ENCODE data around the gene DDAH1.
A peak's percentile ranks its signal among the peaks of the same experiment; 100 is the strongest.

Gene DDAH1

DNA sequence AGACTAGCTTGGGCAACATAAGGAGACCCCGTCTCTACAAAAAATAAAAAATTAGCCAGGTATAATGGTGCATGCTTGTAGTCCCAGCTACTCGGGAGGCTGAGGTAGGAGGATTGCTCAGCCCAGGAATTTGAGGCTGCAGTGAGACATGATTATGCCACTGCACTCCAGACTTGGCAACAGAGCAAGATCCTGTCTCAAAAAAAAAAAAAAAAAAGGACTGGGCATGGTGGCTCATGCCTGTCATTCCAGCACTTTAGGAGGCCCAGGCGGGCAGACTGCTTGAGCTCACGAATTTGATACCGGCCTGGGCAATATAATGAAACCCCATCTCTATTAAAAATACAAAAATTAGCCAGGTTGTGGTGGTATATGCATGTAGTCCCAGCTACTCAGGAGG, 141.2 kb downstream of the DDAH1 start:
- no peak for DNase-seq

DNA sequence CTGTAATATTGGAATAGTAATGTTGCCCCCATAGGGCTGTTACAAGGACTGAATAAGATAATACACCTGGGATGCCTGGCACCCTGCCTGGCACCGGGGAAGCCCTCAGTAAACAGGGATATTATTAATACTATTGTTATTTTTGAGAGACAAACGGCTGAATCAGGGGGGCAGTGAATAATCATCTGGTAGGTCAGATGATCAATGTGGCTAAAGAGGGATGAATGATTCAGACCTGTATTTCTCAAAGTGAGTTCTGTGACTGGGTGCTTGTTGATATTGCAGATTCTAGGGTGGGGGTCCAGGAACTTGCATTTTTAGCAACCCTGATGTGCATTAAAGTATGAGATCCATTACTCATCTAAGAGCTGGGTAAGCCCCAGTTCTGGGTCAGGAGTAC, 142.3 kb downstream of the DDAH1 start:
- DNase-seq, result no peak

GRCh38 chr1:85321237-85321964, 143.6 kb downstream of the DDAH1 start:
- DNase-seq, result no peak

GRCh38 chr1:85320371-85321131, 144.4 kb downstream of the DDAH1 start:
- no peak for DNase-seq

- DNase-seq, result no peak
Observed at GRCh38 chr1:85319931-85320330, 145.0 kb downstream of the DDAH1 start.

GRCh38 chr1:85319491-85319890, 145.5 kb downstream of the DDAH1 start:
- no peak for DNase-seq

DNA sequence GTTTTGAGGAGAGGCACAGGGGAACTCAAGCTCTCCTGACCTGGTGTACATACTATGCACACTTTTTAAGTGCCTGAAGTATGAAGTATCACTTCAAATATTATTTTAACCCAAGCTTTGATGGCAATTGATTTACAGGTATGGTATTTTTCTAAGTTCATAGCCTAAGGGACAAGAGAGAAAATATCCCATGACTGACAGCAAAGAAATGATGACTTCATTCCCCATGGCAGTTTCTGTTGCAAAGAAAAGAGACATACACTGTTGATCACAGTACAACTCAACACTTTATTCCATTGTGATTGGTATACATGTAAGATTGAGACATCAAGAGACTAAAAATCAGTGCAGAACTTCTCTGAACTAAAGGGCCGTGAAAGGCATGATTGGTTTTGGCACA, 146.7 kb downstream of the DDAH1 start:
- DNase-seq, result no peak

GRCh38 chr1:85317560-85317959, 147.4 kb downstream of the DDAH1 start:
- DNase-seq, result no peak

DNA sequence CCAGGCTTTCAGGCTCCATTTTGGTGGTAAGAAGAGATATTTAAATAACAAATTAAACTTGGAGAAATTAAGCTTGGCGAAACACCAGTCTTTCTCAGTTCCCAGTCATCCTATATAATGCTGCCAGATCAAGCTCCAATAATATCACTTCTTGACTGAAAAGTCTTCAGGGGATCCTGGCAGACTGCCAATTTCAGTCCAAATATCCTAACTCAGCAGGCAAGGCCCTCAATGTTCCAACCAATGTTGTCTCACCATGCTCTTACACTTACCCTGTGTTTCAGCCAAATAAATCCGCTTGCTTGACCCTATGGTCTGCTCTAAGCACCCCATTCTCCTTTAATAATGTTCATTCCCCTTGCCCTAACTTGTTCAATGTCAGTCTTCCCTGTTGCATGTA, 148.6 kb downstream of the DDAH1 start:
- no peak for DNase-seq

GRCh38 chr1:85315789-85316188, 149.2 kb downstream of the DDAH1 start:
- no peak for DNase-seq

- DNase-seq, result no peak
Observed at GRCh38 chr1:85314726-85315125, 150.2 kb downstream of the DDAH1 start.

GRCh38 chr1:85313888-85314696, 150.9 kb downstream of the DDAH1 start:
- no peak for DNase-seq

GRCh38 chr1:85311818-85312217, 153.1 kb downstream of the DDAH1 start:
- DNase-seq, result no peak

GRCh38 chr1:85308833-85309350, 156.1 kb downstream of the DDAH1 start:
- DNase-seq, result no peak

DNA sequence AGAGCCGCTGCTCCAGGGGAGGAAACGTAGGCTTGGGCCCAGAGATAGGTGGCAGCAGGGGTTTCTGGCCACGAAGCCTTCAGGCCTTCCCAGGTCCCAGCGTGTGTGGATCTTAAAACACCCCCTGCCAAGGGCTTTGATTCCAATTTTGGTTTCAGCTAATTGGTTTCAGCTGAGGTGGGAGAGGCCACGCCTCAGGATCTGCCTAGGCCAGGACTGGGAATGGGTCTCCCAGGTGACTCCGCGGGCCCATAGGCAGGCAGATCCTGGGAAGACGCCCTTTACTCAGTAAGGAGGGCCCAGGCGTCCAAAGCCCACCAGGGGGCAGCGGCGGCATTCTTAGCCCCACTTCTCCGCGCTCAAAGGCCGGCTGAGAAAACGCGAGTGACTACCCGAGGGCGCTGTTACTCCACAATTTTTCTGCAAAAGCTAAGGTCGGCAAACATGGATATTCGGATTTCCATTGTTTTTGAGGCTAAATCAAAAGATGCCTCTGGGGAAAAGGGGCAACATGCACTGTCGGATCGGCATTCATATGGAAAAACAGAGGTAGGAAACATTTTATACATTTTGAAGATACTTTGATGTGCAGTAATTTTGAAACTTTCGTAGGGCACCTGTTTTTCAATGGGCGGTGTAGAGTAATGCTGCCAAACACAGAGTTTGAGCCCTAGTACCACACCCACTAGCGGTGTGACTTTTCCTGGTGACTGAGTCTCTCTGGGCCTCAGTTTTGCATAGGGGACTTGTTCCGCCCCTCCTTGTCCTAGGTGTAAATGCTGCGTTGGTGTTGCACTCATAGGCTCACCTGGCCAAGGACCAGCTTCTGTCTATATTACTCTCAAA, 156.7 kb downstream of the DDAH1 start:
- peak; percentile 17 for DNase-seq

- DNase-seq, result no peak
Observed at GRCh38 chr1:85306236-85306635, 158.7 kb downstream of the DDAH1 start.

GRCh38 chr1:85303440-85304162, 161.4 kb downstream of the DDAH1 start:
- DNase-seq, result no peak

DNA sequence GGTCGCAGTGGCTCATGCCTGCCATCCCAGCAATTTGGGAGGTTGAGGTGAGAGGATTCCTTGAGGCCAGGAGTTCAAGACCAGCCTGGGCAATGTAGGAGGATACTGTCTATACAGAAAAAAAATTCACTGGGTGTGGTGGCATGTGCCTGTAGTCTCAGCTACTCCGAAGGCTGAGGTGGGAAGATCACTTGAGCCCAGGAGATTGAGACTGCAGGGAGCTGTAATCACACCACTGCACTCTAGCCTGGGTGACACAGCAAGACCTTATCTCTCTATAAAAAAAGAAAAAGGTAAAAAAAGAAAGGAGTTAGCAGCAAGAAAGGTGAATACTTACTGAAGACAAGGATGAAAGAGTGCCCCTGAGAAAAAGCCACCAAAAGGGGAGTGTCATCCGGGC, 164.8 kb downstream of the DDAH1 start:
- no peak for DNase-seq

- no peak for DNase-seq
Observed at GRCh38 chr1:85297855-85298629, 166.9 kb downstream of the DDAH1 start.

DNA sequence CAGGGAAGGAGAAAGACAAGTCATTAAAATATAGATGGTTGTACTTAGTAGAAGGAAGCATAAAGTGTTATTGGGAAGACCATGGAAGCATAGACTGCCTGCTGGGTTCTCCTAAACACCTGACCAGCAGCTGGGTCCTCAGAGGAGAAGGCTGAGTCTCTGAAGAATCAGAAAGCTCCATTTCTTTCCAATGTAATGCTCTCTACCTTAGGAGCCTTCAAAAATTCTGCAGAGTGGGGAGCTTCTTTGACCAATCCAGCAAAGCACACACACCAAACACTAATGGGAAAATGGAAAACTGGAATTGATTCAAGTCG, 167.5 kb downstream of the DDAH1 start:
- no peak for DNase-seq

GRCh38 chr1:85296980-85297379, 168.0 kb downstream of the DDAH1 start:
- DNase-seq, result no peak

All from activated gamma-delta T cell (primary cell).